CD14-positive monocyte (primary cell): ENCODE data around the gene C5. TPM values are rescaled to one million over a fixed set of nuclear protein-coding genes. Genes with fewer than 3 reads are reported as not detected.

Experiments used
- DNase-seq, 3 donors: peaks; one replicate each; pipeline ENCODE4 v3.0.0-alpha.2; 2011 to 2022
- H2AFZ ChIP-seq: 2 replicates; pipeline ENCODE4 v1.6.0; 2012; ENCODE audit warnings: mild to moderate bottlenecking, low read depth, low read length, inconsistent platforms; ENCODE audit not compliant: insufficient read depth, poor library complexity, severe bottlenecking
- H3K27ac ChIP-seq, 2 donors: 1 replicate in 1 of 2; 2 replicates in 1 of 2; pipeline ENCODE4 v1.5.1; 2012 to 2013; ENCODE audit warnings: low read length in 2 of 2, control low read depth in 1 of 2, inconsistent platforms in 1 of 2, low read depth in 1 of 2, mild to moderate bottlenecking in 1 of 2
- H3K27me3 ChIP-seq, 2 donors: one replicate each; pipeline versions ENCODE4 v1.6.0 to v1.6.1; 2011 to 2013; ENCODE audit warnings: low read length in 2 of 2; ENCODE audit not compliant: control insufficient read depth in 2 of 2, insufficient read depth in 2 of 2
- H3K36me3 ChIP-seq, 2 donors: replicated peaks in 1 of 2; 1 replicate in 1 of 2; 2 replicates in 1 of 2; pipeline versions ENCODE4 v1.5.1 to v1.6.1; 2012 to 2013; ENCODE audit warnings: low read length in 2 of 2, control low read depth in 1 of 2, inconsistent platforms in 1 of 2, mild to moderate bottlenecking in 1 of 2; ENCODE audit not compliant: insufficient read depth in 2 of 2, control insufficient read depth in 1 of 2
- H3K4me1 ChIP-seq, 2 donors: 1 replicate in 1 of 2; 2 replicates in 1 of 2; pipeline versions ENCODE4 v1.5.1 to v1.6.1; 2012 to 2013; ENCODE audit warnings: low read length in 2 of 2, control low read depth in 1 of 2, inconsistent platforms in 1 of 2, mild to moderate bottlenecking in 1 of 2, moderate library complexity in 1 of 2; ENCODE audit not compliant: insufficient read depth in 2 of 2, control insufficient read depth in 1 of 2
- H3K4me2 ChIP-seq: replicated peaks from 2 replicates; pipeline ENCODE3; 2012; ENCODE audit warnings: low read length, moderate library complexity, mild to moderate bottlenecking; ENCODE audit not compliant: poor library complexity, severe bottlenecking; ENCODE audit errors: extremely low read depth
- H3K4me3 ChIP-seq, 3 experiments: fragments of 200-600 bp in 1 of 3; sonication (generic) in 1 of 3; replicated peaks in 1 of 3; 1 replicate in 2 of 3; 2 replicates in 1 of 3; pipeline ENCODE4 v1.5.1; 2011 to 2013; ENCODE audit warnings: low read length in 3 of 3, mild to moderate bottlenecking in 3 of 3, control low read depth in 2 of 3, low read depth in 2 of 3, inconsistent platforms in 1 of 3, moderate library complexity in 1 of 3
- H3K79me2 ChIP-seq: 2 replicates; pipeline ENCODE4 v1.6.0; 2012; ENCODE audit warnings: mild to moderate bottlenecking, control low read depth, inconsistent platforms, low read length, moderate library complexity; ENCODE audit not compliant: insufficient read depth
- H3K9ac ChIP-seq: 2 replicates; pipeline ENCODE4 v1.6.0; 2017; ENCODE audit warnings: low read length, mild to moderate bottlenecking; ENCODE audit not compliant: insufficient read depth, poor library complexity, severe bottlenecking
- H3K9me3 ChIP-seq, 2 donors: replicated peaks in 1 of 2; 1 replicate in 1 of 2; 2 replicates in 1 of 2; pipeline versions ENCODE4 v1.5.1 to v1.6.1; 2012 to 2013; ENCODE audit warnings: low read length in 2 of 2, control low read depth in 1 of 2; ENCODE audit not compliant: control insufficient read depth in 1 of 2, insufficient read depth in 1 of 2
- H4K20me1 ChIP-seq: 2 replicates; pipeline ENCODE4 v1.6.0; 2012; ENCODE audit warnings: mild to moderate bottlenecking, low read length, control low read depth, moderate library complexity; ENCODE audit not compliant: insufficient read depth
- H3K27ac Mint-ChIP-seq, 7 donors: one replicate each; pipeline ENCODE4 v1.8.0; 2020; ENCODE audit warnings: mild to moderate bottlenecking in 7 of 7, mixed read lengths in 7 of 7, moderate library complexity in 6 of 7, inconsistent platforms in 2 of 7
- H3K27me3 Mint-ChIP-seq, 3 donors: one replicate each; pipeline ENCODE4 v1.8.0; 2021 to 2022; ENCODE audit warnings: low read depth in 3 of 3, mild to moderate bottlenecking in 3 of 3, mixed read lengths in 3 of 3, moderate library complexity in 3 of 3, inconsistent platforms in 1 of 3
- H3K36me3 Mint-ChIP-seq, 2 donors: one replicate each; pipeline ENCODE4 v1.8.0; 2020; ENCODE audit warnings: mixed read lengths in 2 of 2, inconsistent platforms in 1 of 2, mild to moderate bottlenecking in 1 of 2
- H3K4me1 Mint-ChIP-seq: one replicate; pipeline ENCODE4 v1.8.0; 2020; ENCODE audit warnings: mild to moderate bottlenecking, mixed read lengths
- H3K4me3 Mint-ChIP-seq, 2 donors: one replicate each; pipeline ENCODE4 v1.8.0; 2020; ENCODE audit warnings: mild to moderate bottlenecking in 2 of 2, mixed read lengths in 2 of 2, moderate library complexity in 1 of 2
- H3K9me3 Mint-ChIP-seq, 7 donors: one replicate each; pipeline ENCODE4 v1.8.0; 2020 to 2022; ENCODE audit warnings: mixed read lengths in 7 of 7, mild to moderate bottlenecking in 6 of 7, moderate library complexity in 6 of 7, inconsistent platforms in 2 of 7
- WGBS: methylation state at CpG from one replicate; pipeline ENCODE4 v1.1.5; 2013; ENCODE audit warnings: missing lambda C conversion rate; ENCODE audit not compliant: insufficient coverage; 5-methylcytosine and 5-hydroxymethylcytosine counted together
- intact Hi-C, 2 donors: fragments of 100-400 bp; cut with micrococcal nuclease; formaldehyde crosslinking; loops; one replicate each; pipeline versions ENCODE4 v1.15.0 to v1.15.1; 2023
- polyA plus RNA-seq, 3 donors: library from polyadenylated mRNA; depleted of rRNA in 1 of 3; unstranded in 2 of 3; stranded (reverse) in 1 of 3; fragments of 300-500 nt in 2 of 3; fragments of >200 nt in 1 of 3; fragmentation: Illumina TruSeq in 2 of 3; gene quantifications; 1 replicate in 2 of 3; 2 replicates in 1 of 3; pipeline ENCODE4 v1.2.3, GENCODE V29; 2012 to 2021
- TF ChIP-seq, protein P1 (sequence below): fragments of 200-600 bp; IDR thresholded peaks from one replicate; pipeline ENCODE4 v1.8.0; 2022; ENCODE audit warnings: antibody characterized with exemption, mild to moderate bottlenecking

Gene C5
- polyA plus RNA-seq, 3 donors: 0.66 to 3.5 (median 1.2) TPM

DNA sequence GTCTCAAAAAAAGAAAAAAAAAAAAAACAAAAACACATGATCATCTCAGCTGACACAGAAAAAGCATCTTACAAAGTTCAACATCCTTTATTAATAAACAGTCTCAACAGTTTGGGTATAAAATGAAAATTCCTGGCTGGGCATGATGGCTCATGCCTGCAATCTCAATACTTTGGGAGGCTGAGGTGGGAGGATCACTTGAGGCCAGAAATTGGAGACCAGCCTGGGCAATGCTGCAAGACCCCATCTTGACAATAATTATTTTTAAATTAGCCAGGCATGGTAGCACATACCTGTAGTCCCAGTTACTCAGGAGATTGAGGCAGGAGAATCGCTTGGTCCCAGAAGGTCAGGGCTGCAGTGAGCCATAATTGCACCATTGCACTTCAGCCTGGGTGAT is 16.8 kb upstream of the C5 start:
- Histone ChIP-seq H3K4me1 (peaks cover 11% of the 10 kb centered on the region in 2 donors), H3K9ac (no peak overlapping the region), H3K27me3 (no peaks in the 10 kb centered on the region), H3K4me3 (no peak overlapping the region), H3K36me3 (no peaks in the 10 kb centered on the region), H2AFZ (no peak overlapping the region), H4K20me1 (no peaks in the 10 kb centered on the region), H3K9me3 (no peaks in the 10 kb centered on the region), H3K4me2 (no peak overlapping the region), H3K79me2 (peaks cover 21% of the 10 kb centered on the region), H3K27ac (no peak overlapping the region)
- WGBS: 100% methylated on average over 1 of the region's 1 CpG
- H3K36me3 Mint-ChIP-seq: peaks cover 2 to 14% of the 10 kb centered on the region in 2 donors
- H3K27ac Mint-ChIP-seq: no peak overlapping the region
- no peak overlapping the region for H3K4me3 Mint-ChIP-seq
- no peak for DNase-seq
- peaks cover 0 to 6% (median 3%) of the 10 kb centered on the region in 7 donors for H3K9me3 Mint-ChIP-seq
- TF ChIP-seq, protein P1, sequence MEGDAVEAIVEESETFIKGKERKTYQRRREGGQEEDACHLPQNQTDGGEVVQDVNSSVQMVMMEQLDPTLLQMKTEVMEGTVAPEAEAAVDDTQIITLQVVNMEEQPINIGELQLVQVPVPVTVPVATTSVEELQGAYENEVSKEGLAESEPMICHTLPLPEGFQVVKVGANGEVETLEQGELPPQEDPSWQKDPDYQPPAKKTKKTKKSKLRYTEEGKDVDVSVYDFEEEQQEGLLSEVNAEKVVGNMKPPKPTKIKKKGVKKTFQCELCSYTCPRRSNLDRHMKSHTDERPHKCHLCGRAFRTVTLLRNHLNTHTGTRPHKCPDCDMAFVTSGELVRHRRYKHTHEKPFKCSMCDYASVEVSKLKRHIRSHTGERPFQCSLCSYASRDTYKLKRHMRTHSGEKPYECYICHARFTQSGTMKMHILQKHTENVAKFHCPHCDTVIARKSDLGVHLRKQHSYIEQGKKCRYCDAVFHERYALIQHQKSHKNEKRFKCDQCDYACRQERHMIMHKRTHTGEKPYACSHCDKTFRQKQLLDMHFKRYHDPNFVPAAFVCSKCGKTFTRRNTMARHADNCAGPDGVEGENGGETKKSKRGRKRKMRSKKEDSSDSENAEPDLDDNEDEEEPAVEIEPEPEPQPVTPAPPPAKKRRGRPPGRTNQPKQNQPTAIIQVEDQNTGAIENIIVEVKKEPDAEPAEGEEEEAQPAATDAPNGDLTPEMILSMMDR: no peak
- intact Hi-C loops: loop anchor here in 1 of 2 donors (10.0 kb wide), 1 partner anchor 322 kb away; no protein-coding TSS in a partner anchor
- peaks cover 0 to 4% (median 0%) of the 10 kb centered on the region in 3 donors for H3K27me3 Mint-ChIP-seq
- peaks cover 25% of the 10 kb centered on the region for H3K4me1 Mint-ChIP-seq

DNA sequence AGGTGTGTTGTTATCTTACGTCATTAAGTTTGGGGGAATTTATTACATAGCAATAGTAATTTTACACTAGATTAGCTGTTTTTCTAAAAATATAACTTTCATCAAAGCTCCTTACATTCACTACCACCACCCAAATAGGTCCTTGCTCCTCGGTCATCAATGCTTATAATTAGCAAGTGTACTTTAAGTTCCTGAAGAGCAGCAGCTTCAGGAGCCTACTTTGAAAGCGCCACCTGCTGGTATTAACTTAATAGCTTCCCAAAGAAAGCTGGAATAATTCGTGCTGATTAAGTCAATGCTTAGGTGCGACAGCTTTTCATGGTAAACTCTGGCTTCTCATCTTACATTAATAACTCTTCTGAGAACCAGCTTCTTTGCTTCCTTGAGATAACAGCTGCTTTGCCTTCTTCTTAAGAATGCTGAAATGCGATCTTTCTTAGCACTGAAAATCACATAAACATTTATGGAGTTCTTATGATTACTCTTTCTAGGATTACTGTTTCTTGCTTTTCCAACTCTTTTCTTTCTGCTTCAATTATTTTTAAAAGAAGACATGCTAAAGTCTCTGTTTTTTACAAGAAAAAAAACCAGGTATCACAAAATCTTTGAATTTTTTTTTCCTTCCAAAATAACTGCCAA is 10.0 kb upstream of the C5 start:
- Histone ChIP-seq H3K4me2 (peak overlapping the region; percentile 19), H3K4me1 (no peaks in the 10 kb centered on the region), H3K9ac (no peak overlapping the region), H3K27me3 (no peaks in the 10 kb centered on the region), H3K36me3 (peaks cover 0 to 7% of the 10 kb centered on the region in 2 donors), H3K27ac (no peak overlapping the region), H3K9me3 (no peaks in the 10 kb centered on the region), H3K79me2 (no peaks in the 10 kb centered on the region), H4K20me1 (no peaks in the 10 kb centered on the region), H2AFZ (peak overlapping the region; percentile 52), H3K4me3 (no peak overlapping the region)
- peak; percentile 45 to 75 (median 58) for DNase-seq
- Mint-ChIP-seq H3K4me3 (no peak overlapping the region), H3K27ac (no peak overlapping the region), H3K36me3 (peaks cover 10 to 26% of the 10 kb centered on the region in 2 donors), H3K9me3 (peaks cover 0 to 5% (median 3%) of the 10 kb centered on the region in 7 donors), H3K27me3 (no peaks in the 10 kb centered on the region), H3K4me1 (peaks cover 13% of the 10 kb centered on the region)
- TF ChIP-seq, protein P1: peak; percentile 87
- WGBS: 0% methylated on average over 1 of the region's 6 CpGs
- intact Hi-C loops: loop anchor here (5.0 to 10.0 kb wide), 2 partner anchors 303 to 315 kb away; no protein-coding TSS in a partner anchor
